Fibroblast of skin of scalp (primary cell): ENCODE measurements around the gene CXCR6.

Experiments
- DNase-seq: peaks from one replicate; pipeline ENCODE4 v3.0.0-alpha.2; 2013

The CXCR6 gene

DNA sequence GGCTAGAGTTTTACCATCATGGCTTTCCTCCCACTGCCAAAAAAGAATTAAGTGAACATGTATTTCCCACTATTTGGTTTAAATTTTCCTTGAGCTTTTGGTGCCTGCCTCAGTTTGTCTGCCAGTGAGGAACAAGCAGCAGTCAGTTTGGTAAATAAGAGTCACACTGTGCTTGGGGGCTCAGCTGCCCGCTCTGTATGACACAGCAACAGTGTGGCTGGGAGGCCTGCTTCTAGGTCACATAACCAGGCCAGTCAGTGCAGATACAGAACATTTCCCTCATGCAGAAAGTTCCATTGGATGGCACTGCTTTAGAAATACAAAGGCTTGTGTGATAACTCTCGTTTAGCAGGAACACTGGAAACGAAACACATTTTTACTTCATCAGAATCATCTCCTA lies 26.7 kb downstream of the CXCR6 start:
- no peak for DNase-seq

DNA sequence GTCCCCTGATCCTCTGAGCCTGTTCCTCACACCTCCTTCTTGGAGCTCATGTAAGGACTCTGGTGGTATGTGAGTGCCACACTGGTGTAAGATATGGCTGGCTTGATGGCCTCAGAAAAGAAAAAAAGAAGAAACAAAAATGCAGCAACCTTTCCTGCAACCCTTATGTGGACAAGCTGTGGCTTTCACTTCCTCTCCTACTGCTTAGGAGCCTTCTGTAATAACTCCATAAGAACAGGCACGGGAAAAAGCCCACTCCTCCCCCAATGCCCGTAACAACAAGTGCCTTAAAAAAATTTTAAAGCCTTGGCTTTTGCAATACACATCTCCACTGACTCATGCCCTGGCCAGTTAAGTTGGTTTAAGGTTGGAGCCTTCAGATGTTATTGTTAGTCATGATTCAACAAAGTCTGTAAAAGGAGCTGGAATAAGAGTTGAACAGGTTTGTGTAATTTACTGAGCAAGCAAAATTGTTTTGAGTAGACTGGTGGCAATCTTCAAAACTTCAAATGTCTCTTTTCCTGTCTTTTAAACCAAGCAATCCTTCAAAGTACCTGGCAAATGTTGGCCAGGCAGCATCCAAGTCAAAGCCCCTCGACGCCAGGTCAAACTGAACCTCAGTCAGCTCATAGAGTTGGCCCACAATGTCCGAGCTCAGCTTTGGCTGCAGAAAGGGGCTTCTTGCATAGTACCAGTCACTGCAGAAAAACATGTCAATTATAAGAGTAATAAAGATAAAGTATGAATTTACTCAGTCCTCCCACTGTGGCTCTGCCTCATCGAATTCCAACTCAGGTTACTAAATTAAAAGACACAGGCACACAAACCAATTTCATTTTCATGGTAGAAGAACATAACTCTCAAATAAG lies 29.5 kb downstream of the CXCR6 start:
- DNase-seq = peak; percentile 72

DNA sequence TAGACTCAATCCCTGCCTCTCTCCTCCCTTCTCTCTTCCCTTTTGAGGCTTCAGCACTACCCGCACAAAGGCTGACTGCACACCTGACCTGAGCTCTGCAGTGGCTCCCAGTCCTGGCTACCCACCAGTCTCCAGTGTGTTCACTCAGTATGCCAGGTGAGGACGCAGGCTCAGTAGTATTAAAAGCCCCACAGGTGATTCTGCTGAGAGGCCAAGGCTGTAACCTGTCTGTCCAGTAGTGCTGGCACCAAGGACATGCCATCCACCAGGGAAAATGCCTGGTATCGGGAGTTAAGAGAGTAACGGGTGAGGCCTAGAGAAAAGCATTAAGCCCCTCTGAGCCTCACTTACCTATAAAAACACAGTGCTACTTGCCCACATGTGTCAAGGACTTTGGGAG lies 31.4 kb downstream of the CXCR6 start:
- no peak for DNase-seq

DNA sequence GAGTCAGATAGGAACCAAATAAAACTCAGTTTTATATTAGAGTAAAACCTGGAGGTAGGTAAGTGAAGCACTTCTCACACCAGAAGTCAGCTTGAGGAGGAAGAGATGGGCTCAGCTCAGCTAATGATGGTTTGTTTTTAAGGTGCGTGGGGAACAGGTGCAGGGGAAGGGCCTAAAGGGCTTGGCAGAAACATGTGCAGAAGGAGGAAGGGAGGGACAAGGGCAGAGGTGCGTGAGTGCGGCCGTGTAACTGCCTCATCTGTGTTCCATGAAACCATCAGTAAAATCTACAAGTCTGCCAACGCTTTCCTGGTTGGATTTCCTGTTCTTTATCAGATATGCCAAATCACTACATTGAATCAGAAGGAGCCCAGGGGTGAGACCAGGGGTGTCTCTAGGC lies 32.4 kb downstream of the CXCR6 start:
- no peak for DNase-seq

DNA sequence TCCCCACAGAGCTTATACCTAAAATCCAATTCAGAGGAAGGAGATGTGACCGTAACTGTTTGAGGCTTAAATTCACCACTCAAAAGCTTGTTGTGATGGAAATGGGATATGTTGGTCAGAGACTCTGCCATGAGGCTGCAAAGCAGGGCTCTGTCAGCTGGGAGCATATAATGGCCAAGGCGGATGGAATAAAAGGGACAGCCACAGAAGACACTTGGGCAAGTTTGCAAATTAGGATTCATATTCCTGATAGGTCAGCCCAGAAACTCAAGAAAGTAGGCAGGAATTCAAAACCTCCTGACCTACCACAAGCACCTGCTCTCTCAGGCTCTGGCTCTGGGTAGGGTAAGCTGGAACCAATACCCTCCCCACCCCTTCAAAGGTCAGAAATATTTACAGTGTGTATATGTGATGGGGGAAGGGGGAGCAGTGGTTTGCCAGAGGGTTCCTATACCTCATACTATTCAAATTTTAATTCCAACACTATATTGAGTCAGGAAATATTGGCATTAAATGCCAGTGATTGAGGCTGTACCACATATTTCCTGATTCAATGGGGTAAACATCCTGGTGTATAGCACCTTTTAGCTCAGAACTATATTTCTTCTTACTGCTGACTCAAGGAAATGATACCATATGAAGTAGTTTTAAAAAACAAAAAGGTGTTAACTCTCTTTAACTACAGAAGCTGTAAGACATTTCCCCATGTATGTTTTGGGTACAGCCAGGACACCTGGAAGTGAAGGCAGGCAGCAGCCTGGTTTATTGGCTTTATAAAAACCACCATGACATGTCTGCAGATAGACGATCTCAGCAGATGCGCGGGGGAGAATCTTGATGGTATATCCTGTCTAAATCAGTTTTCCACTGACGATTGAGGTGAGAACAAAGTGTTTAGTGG lies 33.2 kb downstream of the CXCR6 start:
- DNase-seq = no peak

DNA sequence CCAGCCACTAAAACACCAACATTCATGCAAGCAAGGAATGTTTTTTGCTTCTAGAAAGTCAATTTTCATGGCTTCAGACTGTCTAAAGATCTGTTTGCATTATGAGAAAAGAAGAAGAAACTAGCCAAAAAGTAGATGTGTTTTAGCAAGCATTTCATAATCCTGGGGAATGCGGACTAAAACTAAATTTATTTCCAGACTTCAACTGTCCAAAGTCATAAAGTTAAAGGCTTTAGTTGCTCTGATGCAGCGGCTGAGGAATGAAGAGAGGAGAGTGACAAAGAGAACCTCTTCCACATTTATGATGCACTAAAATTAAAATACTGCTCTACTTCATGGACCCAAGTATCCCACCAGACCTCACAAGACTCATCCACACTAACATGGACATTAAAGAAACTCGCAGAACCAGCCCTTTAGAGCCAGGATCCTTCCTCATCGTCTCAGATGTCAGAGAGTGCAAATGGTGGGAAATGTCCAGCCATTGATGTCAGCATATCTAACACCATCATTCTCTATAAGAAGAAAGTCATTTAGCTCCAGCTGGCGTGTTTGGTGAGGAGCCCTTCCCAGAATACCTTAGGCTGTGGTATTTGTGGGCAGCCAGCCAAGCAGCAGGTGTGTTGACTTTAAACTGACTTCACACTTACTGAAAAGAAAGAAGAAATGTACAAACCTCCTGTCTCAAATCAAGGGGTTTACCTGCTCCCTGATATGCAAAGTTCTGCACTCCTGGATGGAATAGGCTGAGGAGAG lies 34.9 kb downstream of the CXCR6 start:
- no peak for DNase-seq

DNA sequence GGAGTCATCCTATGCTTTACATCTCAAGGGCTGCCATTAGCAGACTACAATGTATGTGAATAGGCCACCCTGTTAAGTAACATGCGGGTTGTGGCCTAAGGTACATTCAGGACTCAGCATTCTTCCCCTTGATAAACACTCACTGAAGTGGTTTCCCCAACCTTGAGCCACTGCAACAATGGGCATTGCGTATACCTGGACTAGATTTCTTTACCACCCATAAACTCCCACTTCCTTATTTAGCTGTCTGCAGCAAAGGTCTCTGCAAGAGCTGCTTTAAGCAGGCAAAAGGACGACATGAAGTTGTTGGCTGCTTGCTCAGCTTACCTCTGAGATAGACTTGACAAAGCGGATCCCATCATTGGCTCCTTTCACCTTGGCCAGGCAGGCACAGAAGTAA lies 36.1 kb downstream of the CXCR6 start:
- DNase-seq = no peak

DNA sequence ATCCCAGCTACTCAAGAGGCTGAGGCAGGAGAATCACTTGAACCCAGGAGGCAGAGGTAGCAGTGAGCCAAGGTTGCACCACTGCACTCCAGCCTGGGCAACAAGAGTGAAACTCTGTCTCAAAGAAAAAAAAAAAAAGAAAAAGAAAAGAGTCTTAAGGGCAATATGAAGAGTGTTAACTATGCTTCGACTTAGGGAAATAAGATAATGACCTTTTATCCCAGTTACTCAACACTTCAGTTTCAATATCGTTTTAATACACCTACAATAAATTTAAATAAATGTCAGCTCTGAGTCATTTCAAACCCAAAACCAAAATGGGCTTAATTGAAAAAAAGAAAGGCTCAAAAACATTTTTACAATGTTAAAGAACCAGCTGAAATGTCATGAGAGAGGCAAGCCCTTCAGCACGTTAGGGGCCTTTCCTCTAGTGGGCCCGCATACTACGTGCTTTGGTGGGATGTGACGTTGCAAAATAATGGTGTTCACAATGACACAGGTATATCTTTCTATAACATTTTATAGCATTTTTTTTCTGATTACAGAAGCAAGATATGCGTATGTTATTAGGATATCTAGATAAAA lies 37.1 kb downstream of the CXCR6 start:
- DNase-seq = no peak

DNA sequence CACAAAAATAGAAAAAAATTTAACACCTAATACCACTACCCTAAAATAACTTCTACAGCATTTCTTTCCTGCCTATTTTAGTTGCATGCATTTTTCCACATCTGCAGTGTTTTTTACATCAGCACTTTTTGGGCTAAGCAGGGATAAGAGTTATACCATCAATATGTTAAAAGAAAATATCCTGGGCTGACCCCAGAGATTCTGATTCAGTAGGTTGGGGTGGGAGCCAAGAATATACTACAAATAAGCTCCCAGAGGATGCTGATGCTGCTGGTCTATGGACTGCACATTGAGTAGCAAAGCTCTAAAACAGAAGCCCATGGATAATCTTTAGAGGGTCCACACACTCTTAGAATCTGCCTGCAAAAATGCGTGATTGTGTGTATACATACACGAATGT lies 37.6 kb downstream of the CXCR6 start:
- peak; percentile 64 for DNase-seq

DNA sequence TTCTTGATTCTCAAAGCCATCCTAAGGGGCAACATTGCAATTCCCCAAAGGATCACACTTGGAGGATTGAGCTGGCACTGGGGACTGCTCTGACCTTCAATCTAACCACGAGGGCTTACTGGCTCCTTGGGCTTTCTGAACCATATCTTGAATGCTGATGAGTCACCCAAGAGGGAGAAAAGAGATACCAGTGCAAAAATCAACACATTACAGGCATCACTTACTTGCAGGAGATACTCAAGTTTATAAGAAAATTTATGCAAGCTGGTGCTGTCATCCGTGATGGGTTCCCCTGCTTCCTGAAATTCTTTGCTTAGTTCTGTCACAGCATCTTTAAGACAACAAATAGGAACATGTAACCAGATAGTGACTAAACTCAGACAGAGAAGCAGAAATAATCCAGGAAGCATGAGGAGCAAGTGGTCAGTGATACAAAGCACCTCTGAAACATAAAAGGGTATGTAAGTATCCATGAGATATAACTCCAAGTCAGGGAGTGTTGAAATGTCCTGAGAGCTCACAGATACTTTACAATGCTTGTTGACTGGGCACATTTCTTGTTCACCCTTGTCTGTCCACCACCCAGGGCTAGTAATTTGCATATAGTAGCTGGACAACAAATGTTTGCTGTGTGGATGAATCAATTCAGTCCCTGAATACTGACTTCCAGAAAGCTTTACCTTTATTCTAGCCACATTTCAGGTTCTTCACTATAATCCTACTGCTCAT lies 38.2 kb downstream of the CXCR6 start:
- DNase-seq = peak; percentile 43

DNA sequence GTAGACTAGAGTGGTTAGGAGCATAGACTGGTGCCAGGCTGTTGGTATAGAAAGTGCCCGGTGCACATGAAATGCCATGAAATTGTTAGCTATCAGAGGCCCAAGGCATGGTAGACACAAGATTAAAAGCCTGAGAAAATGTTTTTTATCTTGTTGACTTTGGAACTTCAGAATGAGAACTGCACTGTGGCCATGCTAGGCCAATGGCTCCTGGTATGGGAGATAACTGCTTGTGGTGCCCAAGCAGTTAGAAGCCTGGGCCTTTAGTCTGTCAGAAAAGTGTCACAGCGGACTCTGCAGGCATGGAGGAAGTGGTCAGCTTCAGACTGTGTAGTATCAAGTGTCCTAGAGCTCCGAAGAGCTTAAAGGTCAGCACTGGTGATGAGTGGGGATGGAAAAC lies 40.5 kb downstream of the CXCR6 start:
- DNase-seq = no peak

DNA sequence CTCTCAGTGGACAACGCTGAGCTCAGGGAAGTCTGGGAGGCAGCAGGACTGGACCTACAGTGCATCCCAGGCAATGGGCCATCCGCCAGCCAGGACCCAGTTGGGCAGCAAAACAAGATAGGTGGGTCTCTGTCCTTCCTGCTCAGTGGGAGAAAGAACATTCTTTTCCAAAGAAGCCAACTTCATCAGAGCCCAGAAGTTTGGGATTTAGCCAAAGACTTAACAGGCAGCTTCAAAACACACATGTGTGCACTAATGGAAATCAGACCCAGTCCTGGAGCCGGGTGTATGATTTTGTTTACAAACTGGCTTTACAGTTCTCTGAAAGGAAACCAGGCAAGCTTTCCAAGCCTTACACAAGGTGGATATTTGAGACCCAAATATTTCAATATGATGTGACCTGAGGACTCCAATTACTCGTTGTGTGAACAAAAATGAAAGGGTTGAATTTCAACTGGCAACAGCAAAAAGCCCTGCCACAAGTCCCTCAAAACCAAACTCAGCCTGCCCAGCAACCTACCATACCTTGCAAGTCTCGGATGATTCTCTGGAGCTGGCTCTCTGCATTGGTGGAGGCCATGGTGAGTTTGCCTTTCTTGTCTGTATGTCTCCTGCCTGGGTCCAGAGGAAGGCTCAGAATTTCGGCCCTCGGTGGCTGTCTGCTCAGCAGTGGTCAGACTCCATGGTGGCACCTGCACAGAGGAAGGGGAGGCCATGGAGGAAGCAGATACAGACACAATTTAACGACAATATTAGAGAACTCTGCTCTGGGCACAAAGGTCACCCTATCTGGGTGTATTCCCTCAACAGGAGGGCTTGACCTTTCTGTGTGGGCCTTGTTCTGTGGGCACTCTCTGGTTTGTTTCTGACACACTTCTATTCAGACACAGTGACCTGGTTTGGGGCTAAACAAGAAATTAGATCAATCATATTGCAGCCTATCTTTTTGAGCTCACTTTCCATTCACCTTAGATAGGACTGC lies 41.4 kb downstream of the CXCR6 start:
- peak; percentile 43 for DNase-seq

DNA sequence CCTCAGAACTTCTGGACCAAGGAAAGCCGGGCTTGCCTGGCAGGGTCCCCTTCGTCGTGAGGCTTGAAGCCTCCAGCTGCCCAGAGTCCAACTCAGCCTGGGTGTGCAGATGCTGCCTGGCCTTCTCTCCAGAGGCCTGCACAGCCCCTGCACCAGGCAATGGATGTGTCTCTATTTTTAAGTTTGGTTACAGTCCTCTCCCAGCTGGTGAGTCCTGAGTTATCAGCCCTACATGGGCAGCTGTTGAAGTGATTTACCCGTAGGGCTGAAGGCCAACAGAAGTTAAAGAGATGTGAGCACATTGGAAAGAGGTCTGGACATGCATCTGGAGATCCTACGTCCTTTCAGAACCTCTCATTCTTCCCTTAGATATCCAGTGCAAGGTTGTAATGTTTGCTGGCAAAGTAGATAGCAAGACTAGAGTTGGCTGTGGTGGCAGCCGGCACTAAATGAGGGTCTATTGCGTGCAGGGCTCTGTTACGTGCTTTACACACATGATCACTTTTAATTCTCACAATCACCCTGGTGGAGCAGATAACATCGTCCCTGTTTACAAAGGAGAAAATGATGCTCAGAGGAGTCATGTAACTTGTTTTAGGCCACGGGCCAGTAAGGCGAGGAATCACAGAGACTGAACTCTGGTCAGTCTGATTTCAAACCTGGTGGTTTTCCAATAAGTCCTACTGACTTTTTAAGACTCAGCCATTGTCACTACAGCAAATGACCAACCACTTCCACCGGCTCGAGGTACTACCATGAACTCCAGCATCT lies 42.5 kb downstream of the CXCR6 start:
- no peak for DNase-seq

DNA sequence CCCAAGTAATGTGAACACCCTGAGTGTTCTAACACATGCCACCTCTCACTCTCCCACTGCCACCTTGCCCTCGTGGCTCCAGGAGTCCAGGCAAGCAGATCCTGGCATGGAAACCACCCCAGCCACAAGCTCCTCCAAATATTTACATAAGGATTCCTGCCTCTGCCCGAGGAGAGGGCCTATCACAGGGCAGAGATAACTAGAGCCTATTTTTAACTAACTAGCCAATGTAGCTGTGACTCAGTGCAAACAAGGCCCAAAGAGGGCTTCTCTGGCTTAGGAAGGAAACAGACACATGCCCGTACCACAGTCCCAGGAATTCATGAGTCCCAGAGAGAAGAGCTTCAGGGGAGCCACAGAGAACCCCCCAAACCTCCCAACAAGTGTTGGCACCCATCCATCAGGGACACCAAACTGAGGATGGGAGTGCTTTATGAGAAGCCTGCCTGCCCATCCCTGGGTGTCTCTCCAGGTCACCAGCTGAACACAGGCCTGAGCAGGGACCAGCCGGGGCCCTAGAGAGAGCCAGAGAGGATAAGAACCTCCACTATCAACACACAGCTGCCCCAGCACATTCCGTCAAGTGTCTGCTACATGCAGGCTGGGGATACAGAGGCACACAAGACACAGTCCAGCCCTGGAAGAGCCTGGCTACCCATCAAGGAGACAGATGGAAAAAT lies 43.2 kb downstream of the CXCR6 start:
- peak; percentile 71 for DNase-seq

DNA sequence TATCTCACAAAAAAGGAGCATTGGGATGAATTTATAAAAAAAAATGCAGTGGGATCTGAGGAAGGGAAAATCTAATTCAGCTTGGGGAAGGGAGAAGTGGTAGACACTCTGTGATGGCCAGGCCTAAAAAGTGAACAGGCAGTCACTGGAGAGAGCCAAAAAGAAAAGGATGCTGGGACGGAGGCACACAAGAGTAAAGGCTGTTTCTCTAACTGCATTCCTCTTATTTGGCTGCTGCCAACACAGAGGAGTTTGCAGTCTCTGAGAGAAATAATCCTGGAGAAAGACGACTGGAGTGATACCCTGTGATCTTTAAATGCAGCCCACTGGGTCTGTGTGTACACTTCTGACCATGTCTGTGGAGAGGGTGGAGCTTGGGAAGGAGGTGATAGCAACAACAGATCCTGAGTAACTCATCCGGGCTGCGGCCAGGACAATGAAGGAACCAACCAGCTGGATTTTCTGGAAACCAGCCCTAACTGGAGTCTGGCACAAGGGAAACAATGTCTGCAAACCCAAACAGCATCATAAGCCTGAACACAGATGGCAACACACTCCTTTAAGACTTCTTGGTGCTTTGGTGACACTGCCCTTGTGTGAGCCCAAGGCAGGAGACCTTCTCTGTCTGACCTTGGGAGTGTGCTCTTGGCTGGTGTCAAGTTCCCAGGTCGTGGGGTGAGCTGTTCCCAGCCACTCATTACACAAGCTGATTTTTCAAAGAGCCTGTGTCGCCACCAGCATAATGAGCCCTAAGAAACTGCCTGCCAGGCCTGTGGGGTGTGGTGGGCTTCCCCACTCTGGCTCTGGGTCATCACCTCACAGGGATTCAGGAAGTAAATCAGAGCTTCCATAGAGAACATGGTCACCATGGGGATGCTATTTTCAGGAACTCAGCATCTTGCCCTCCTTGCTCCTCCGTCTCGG lies 44.4 kb downstream of the CXCR6 start:
- DNase-seq = no peak

DNA sequence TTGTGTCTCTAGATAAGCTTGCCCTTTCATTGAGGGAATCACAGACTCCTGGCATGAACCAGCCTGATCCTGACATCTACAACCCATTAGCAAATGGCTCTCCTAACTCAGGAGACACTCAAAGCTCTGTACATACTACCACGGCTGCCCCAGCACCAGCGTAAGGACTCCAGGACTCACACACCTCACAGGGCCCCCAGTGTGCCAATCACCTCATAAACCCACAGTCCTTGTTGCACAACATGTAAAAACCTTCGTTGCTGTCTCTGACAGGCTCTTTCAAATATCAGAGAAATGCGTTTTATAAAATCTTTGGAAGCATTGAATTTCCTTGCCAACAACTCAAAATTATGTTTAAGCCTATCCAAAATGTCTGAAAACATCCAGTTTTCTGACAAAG lies 45.1 kb downstream of the CXCR6 start:
- DNase-seq = no peak

DNA sequence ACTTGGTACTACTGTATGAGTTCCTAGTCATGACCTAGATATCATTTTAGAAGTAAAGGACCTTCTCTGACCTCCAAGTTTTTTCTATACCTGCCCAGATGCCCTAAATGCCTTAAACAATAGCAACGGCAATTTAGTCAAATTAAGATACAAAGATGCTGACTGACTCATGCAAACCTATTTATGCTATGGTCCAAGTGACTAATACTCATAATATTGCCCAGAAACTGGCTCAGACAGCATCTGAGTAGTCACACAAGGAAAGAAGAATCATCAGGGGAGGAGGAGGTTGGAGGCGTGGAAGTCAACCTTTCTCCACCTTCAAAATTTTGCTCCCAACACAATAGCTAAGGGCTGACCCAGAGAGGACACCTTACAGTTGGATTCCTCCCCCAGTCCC lies 45.5 kb downstream of the CXCR6 start:
- DNase-seq = peak; percentile 81

DNA sequence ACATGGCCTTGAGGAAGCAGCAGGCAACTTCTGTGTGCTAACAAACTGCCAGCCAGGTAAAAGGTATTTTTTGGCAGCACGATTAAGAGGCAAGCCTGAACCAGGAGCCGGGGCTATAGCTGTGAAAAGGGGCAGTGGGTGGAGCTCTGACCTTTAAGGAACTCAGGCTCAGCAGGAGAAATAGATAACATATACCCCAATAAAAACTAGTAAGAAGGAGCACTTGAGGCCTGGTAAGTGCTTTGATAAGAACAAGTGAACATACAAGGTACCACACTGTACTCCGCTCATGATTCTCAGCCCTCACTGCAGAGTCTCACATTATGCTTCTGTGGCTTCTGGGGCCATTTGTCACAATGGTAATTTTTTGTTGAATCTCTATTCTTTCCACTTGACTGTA lies 46.9 kb downstream of the CXCR6 start:
- no peak for DNase-seq
